GM18508 (cell line): Measurements from ENCODE around the gene GRIN2A.

Source experiments
- ATAC-seq: cut with Tn5 transposase; IDR thresholded peaks from one replicate; pipeline ENCODE4 v1.9.1; 2021; ENCODE audit warnings: moderate number of reproducible peaks; ENCODE audit not compliant: insufficient read depth, unreplicated experiment

GRIN2A gene

GRCh38 chr16:10188236-10188635 is 6.0 kb upstream of the GRIN2A start:
- no peak for ATAC-seq

- ATAC-seq: no peak
Measured at GRCh38 chr16:10181196-10182162, 749 bp downstream of the GRIN2A start.

GRCh38 chr16:10180771-10181163 is 1.5 kb downstream of the GRIN2A start:
- no peak for ATAC-seq

GRCh38 chr16:10180042-10180770 is 2.0 kb downstream of the GRIN2A start:
- ATAC-seq: no peak

GRCh38 chr16:10178526-10178925 is 3.7 kb downstream of the GRIN2A start:
- ATAC-seq: no peak

GRCh38 chr16:10178080-10178479 is 4.1 kb downstream of the GRIN2A start:
- ATAC-seq: no peak

GRCh38 chr16:10172848-10173655 is 9.2 kb downstream of the GRIN2A start:
- no peak for ATAC-seq

GRCh38 chr16:10171221-10171620 is 11.0 kb downstream of the GRIN2A start:
- no peak for ATAC-seq

GRCh38 chr16:10169904-10170410 is 12.3 kb downstream of the GRIN2A start:
- ATAC-seq: no peak

- no peak for ATAC-seq
Measured at GRCh38 chr16:10169031-10169430, 13.2 kb downstream of the GRIN2A start.

GRCh38 chr16:10168258-10168657 is 14.0 kb downstream of the GRIN2A start:
- no peak for ATAC-seq

- ATAC-seq: no peak
Measured at GRCh38 chr16:10165643-10166042, 16.6 kb downstream of the GRIN2A start.

GRCh38 chr16:10162981-10163380 is 19.2 kb downstream of the GRIN2A start:
- no peak for ATAC-seq

- ATAC-seq: no peak
Measured at GRCh38 chr16:10156099-10156498, 26.1 kb downstream of the GRIN2A start.

GRCh38 chr16:10154389-10154788 is 27.8 kb downstream of the GRIN2A start:
- no peak for ATAC-seq

- ATAC-seq: no peak
Measured at GRCh38 chr16:10153985-10154384, 28.2 kb downstream of the GRIN2A start.

GRCh38 chr16:10151718-10152117 is 30.5 kb downstream of the GRIN2A start:
- ATAC-seq: no peak

- ATAC-seq: no peak
Measured at GRCh38 chr16:10150906-10151305, 31.3 kb downstream of the GRIN2A start.

- ATAC-seq: no peak
Measured at GRCh38 chr16:10145542-10146035, 36.6 kb downstream of the GRIN2A start.

GRCh38 chr16:10141671-10142070 is 40.6 kb downstream of the GRIN2A start:
- ATAC-seq: no peak
